Measurements from ENCODE around the gene OXSR1.

- no peak for TF ChIP-seq KLF6 (CRISPR knock-in tag; IDR thresholded peaks at IDR 0.05)
- TF ChIP-seq CTCF (CRISPR knock-in tag; IDR thresholded peaks at IDR 0.05) = no peak; the same call in 1 of the 2 replicates
- no peak for TF ChIP-seq ZFP36 (IDR thresholded peaks at IDR 0.05; ENCODE audit: borderline replicate concordance, low read depth, low read length, partially characterized antibody)
- no peak for TF ChIP-seq ZNF746 (CRISPR knock-in tag; IDR thresholded peaks at IDR 0.05)
- no peak for TF ChIP-seq NFIB (CRISPR knock-in tag; IDR thresholded peaks at IDR 0.05; ENCODE audit: borderline replicate concordance)
These were observed 27.6 kb upstream of the OXSR1 start for GRCh38 chr3:38137615-38138348.
